ENCODE results near the gene GDF15. TPM values are rescaled to one million over a fixed set of nuclear protein-coding genes. Genes with fewer than 3 reads are reported as not detected.
"Not testable (repeated sequence)": the region's sequence is repeated elsewhere in the genome, so short reads cannot be mapped to it uniquely, and the experiment has no call there.

GDF15 gene
- total RNA-seq, 1 donor from 2014 or later, result 8.9 TPM

- Mint-ChIP-seq H3K27ac (ENCODE audit: unreplicated experiment) (no peak overlapping the region), H3K4me1 (ENCODE audit: low read depth, unreplicated experiment) (no peaks in the 10 kb centered on the region), H3K36me3 (ENCODE audit: unreplicated experiment) (peaks cover 11% of the 10 kb centered on the region), H3K4me3 (ENCODE audit: unreplicated experiment) (no peak overlapping the region), H3K27me3 (ENCODE audit: unreplicated experiment) (peaks cover 4% of the 10 kb centered on the region), H3K9me3 (ENCODE audit: unreplicated experiment) (no peaks in the 10 kb centered on the region)
- DNase-seq, result no peak
- no peak for TF ChIP-seq CTCF (IDR thresholded peaks at IDR 0.05; ENCODE audit: partially characterized antibody, unreplicated experiment)
Observed at GRCh38 chr19:18353378-18354005, 32.5 kb upstream of the GDF15 start.

- H3K36me3 Mint-ChIP-seq (ENCODE audit: unreplicated experiment), result peaks cover 16% of the 10 kb centered on the region
- not testable (repeated sequence) for H3K27ac Mint-ChIP-seq (ENCODE audit: unreplicated experiment); H3K4me1 Mint-ChIP-seq (ENCODE audit: low read depth, unreplicated experiment); H3K9me3 Mint-ChIP-seq (ENCODE audit: unreplicated experiment); H3K27me3 Mint-ChIP-seq (ENCODE audit: unreplicated experiment); DNase-seq; H3K4me3 Mint-ChIP-seq (ENCODE audit: unreplicated experiment)
Observed at GRCh38 chr19:18354743-18355142, 31.2 kb upstream of the GDF15 start.

- Mint-ChIP-seq H3K4me1 (ENCODE audit: low read depth, unreplicated experiment) (no peaks in the 10 kb centered on the region), H3K36me3 (ENCODE audit: unreplicated experiment) (peaks cover 16% of the 10 kb centered on the region), H3K27me3 (ENCODE audit: unreplicated experiment) (peaks cover 6% of the 10 kb centered on the region), H3K27ac (ENCODE audit: unreplicated experiment) (no peak overlapping the region), H3K4me3 (ENCODE audit: unreplicated experiment) (no peak overlapping the region), H3K9me3 (ENCODE audit: unreplicated experiment) (no peaks in the 10 kb centered on the region)
- no peak for TF ChIP-seq CTCF (IDR thresholded peaks at IDR 0.05; ENCODE audit: partially characterized antibody, unreplicated experiment)
- DNase-seq, result no peak
Observed at GRCh38 chr19:18357041-18357440, 28.9 kb upstream of the GDF15 start.

GRCh38 chr19:18361646-18362045 lies 24.3 kb upstream of the GDF15 start:
- no peak overlapping the region for H3K4me3 Mint-ChIP-seq (ENCODE audit: unreplicated experiment)
- DNase-seq, result no peak
- no peak overlapping the region for H3K27ac Mint-ChIP-seq (ENCODE audit: unreplicated experiment)
- TF ChIP-seq CTCF (IDR thresholded peaks at IDR 0.05; ENCODE audit: partially characterized antibody, unreplicated experiment), result no peak
- H3K36me3 Mint-ChIP-seq (ENCODE audit: unreplicated experiment), result peaks cover 17% of the 10 kb centered on the region
- peaks cover 4% of the 10 kb centered on the region for H3K27me3 Mint-ChIP-seq (ENCODE audit: unreplicated experiment)
- H3K4me1 Mint-ChIP-seq (ENCODE audit: low read depth, unreplicated experiment), result peaks cover 2% of the 10 kb centered on the region
- H3K9me3 Mint-ChIP-seq (ENCODE audit: unreplicated experiment), result peaks cover 2% of the 10 kb centered on the region

- H3K27ac Mint-ChIP-seq (ENCODE audit: unreplicated experiment), result no peak overlapping the region
- DNase-seq, result no peak
Observed at GRCh38 chr19:18362934-18363542, 22.9 kb upstream of the GDF15 start.

More at GRCh38 chr19:18362934-18363542, 22.9 kb upstream of the GDF15 start:
- H3K36me3 Mint-ChIP-seq (ENCODE audit: unreplicated experiment), result peaks cover 12% of the 10 kb centered on the region
- no peak overlapping the region for H3K4me3 Mint-ChIP-seq (ENCODE audit: unreplicated experiment)
- H3K27me3 Mint-ChIP-seq (ENCODE audit: unreplicated experiment), result peaks cover 4% of the 10 kb centered on the region
- peaks cover 5% of the 10 kb centered on the region for H3K9me3 Mint-ChIP-seq (ENCODE audit: unreplicated experiment)
- H3K4me1 Mint-ChIP-seq (ENCODE audit: low read depth, unreplicated experiment), result peaks cover 2% of the 10 kb centered on the region
- TF ChIP-seq CTCF (IDR thresholded peaks at IDR 0.05; ENCODE audit: partially characterized antibody, unreplicated experiment), result no peak

Measured in glutamatergic neuron (in vitro differentiated cells).